K562 (cell line): ENCODE data around the gene CROCC2. TPM values are rescaled to one million over a fixed set of nuclear protein-coding genes. Genes with fewer than 3 reads are reported as not detected.

ENCODE experiments used
- ATAC-seq: fragments of 200-7000 bp; cut with Tn5 transposase; 3 replicates; pipeline ENCODE4 v1.9.1; 2020; ENCODE audit warnings: moderate library complexity
- BruUV-seq: library from RNA; stranded (reverse); fragments of 400-500 nt; replicated peaks from 2 replicates; lab custom pipeline; 2021; lab: Mats Ljungman, UMichigan
- CTCF ChIA-PET: fragments of 300-600 bp; formaldehyde crosslinking; extraction: SDS; loops from one replicate; lab custom pipeline; 2021; ENCODE audit warnings: low intra/inter-chr PET ratio; lab: Yijun Ruan, JAX
- POLR2A ChIA-PET: fragments of 300-600, 350-650 bp; sonication (Branson Sonifier 250); formaldehyde crosslinking; extraction: SDS; loops from one replicate; lab custom pipeline; 2021; ENCODE audit warnings: antibody characterized with exemption, inconsistent platforms; lab: Yijun Ruan, JAX
- DNase-seq, 4 experiments: peaks; one replicate each; pipeline versions ENCODE4 v3.0.0 to v3.0.0-alpha.2; 2011 to 2018; ENCODE audit warnings: low spot score in 3 of 4, mixed read lengths in 3 of 4; ENCODE audit errors: extremely low read depth in 1 of 4
- FAIRE-seq: peaks from 2 replicates; lab custom pipeline; 2011; peaks lifted over from hg19 to GRCh38; lab: Jason Lieb, UNC
- H2AFZ ChIP-seq: 2 replicates; pipeline ENCODE4 v1.6.0; 2011; ENCODE audit warnings: low read depth, low read length, control low read depth, inconsistent platforms
- H3K27ac ChIP-seq: fragments of 200-600 bp; 3 replicates; pipeline ENCODE4 v1.8.0; 2011; ENCODE audit warnings: low read depth, mild to moderate bottlenecking, control low read depth, inconsistent platforms, low read length, moderate library complexity, mixed read lengths; ENCODE audit errors: extremely low read depth
- H3K27me3 ChIP-seq, 2 experiments: fragments of 300-600 bp in 1 of 2; 2 replicates in 1 of 2; 3 replicates in 1 of 2; pipeline versions ENCODE4 v1.6.0 to v1.8.0; 2011; ENCODE audit warnings: inconsistent platforms in 2 of 2, low read length in 2 of 2, mild to moderate bottlenecking in 1 of 2, mixed read lengths in 1 of 2, moderate library complexity in 1 of 2; ENCODE audit not compliant: control insufficient read depth in 2 of 2, insufficient read depth in 2 of 2
- H3K36me3 ChIP-seq: fragments of 300-600 bp; 3 replicates; pipeline ENCODE4 v1.8.0; 2011; ENCODE audit warnings: mild to moderate bottlenecking, low read length, inconsistent platforms; ENCODE audit not compliant: control insufficient read depth, insufficient read depth
- H3K4me1 ChIP-seq, 2 experiments: fragments of 200-600 bp in 1 of 2; replicated peaks in 1 of 2; 2 replicates in 1 of 2; 3 replicates in 1 of 2; pipeline versions ENCODE4 v1.5.1 to v1.8.0; 2011; ENCODE audit warnings: inconsistent platforms in 2 of 2, low read length in 2 of 2, mild to moderate bottlenecking in 1 of 2, mixed read lengths in 1 of 2, moderate library complexity in 1 of 2; ENCODE audit not compliant: control insufficient read depth in 2 of 2, insufficient read depth in 2 of 2
- H3K4me2 ChIP-seq: 2 replicates; pipeline ENCODE4 v1.6.1; 2011; ENCODE audit warnings: low read length, control low read depth, inconsistent platforms, mixed read lengths; ENCODE audit not compliant: insufficient read depth
- H3K4me3 ChIP-seq: fragments of 200-600 bp; sonication (generic), shearing (Covaris generic); 2 replicates; pipeline ENCODE4 v1.5.1; 2016; ENCODE audit warnings: control low read depth, inconsistent platforms
- H3K79me2 ChIP-seq: fragments of 200-600 bp; 3 replicates; pipeline ENCODE4 v1.8.0; 2011; ENCODE audit warnings: low read length, inconsistent platforms; ENCODE audit not compliant: control insufficient read depth, insufficient read depth
- H3K9ac ChIP-seq, 2 experiments: 2 replicates each; pipeline versions ENCODE4 v1.6.0 to v1.6.1; 2011; ENCODE audit warnings: low read depth in 2 of 2, low read length in 2 of 2, control low read depth in 1 of 2, inconsistent platforms in 1 of 2, mild to moderate bottlenecking in 1 of 2, mixed read lengths in 1 of 2; ENCODE audit not compliant: insufficient read depth in 1 of 2
- H3K9me1 ChIP-seq: one replicate; pipeline ENCODE4 v1.6.0; 2011; ENCODE audit warnings: inconsistent platforms, mild to moderate bottlenecking, low read length, moderate library complexity; ENCODE audit not compliant: control insufficient read depth, insufficient read depth
- H3K9me3 ChIP-seq: replicated peaks from 2 replicates; pipeline ENCODE4 v1.5.1; 2011; ENCODE audit warnings: low read depth, low read length, inconsistent platforms; ENCODE audit not compliant: control insufficient read depth, insufficient read depth
- H4K20me1 ChIP-seq: replicated peaks from 2 replicates; pipeline ENCODE4 v1.6.1; 2011; ENCODE audit warnings: low read length, inconsistent platforms, mixed read lengths; ENCODE audit not compliant: control insufficient read depth, insufficient read depth
- CTCF ChIP-seq, 3 experiments: IDR thresholded peaks in 2 of 3; conservative IDR thresholded peaks in 1 of 3; 2 replicates each; pipeline ENCODE4 v1.5.1; 2011 to 2012; ENCODE audit warnings: low read length in 3 of 3, mild to moderate bottlenecking in 3 of 3, control low read depth in 2 of 3, improper control_type of control experiment in 1 of 3, inconsistent platforms in 1 of 3, low read depth in 1 of 3, mixed read lengths in 1 of 3, moderate library complexity in 1 of 3; ENCODE audit not compliant: insufficient read depth in 2 of 3
- RAD21 ChIP-seq, 2 experiments: fragments of 250-450 bp in 1 of 2; fragments of 450-650 bp in 1 of 2; sonication (Bioruptor Pico) in 1 of 2; formaldehyde crosslinking in 1 of 2; IDR thresholded peaks in 1 of 2; conservative IDR thresholded peaks in 1 of 2; 2 replicates each; pipeline versions ENCODE4 v1.4.0 to v1.8.0; 2020 to 2022; ENCODE audit warnings: mild to moderate bottlenecking in 2 of 2, moderate library complexity in 1 of 2
- RBM25 ChIP-seq: fragments of 200-400 bp; formaldehyde crosslinking; IDR thresholded peaks from 2 replicates; pipeline ENCODE4 v1.6.1; 2018; ENCODE audit warnings: low read length, low read depth, moderate library complexity; ENCODE audit not compliant: severe bottlenecking
- SMC3 ChIP-seq: conservative IDR thresholded peaks from 2 replicates; pipeline ENCODE4 v1.6.1; 2011; ENCODE audit warnings: low read depth, low read length, improper control_type of control experiment; ENCODE audit not compliant: insufficient read depth
- TAF15 ChIP-seq: fragments of 200-400 bp; formaldehyde crosslinking; IDR thresholded peaks from 2 replicates; pipeline ENCODE4 v1.6.1; 2017; ENCODE audit warnings: mild to moderate bottlenecking, low read depth, low read length, moderate library complexity
- TEAD4 ChIP-seq, 2 experiments: sonication (generic) in 1 of 2; formaldehyde crosslinking in 1 of 2; IDR thresholded peaks; 2 replicates each; pipeline versions ENCODE4 v1.6.1 to v1.8.0; 2012 to 2022; ENCODE audit warnings: borderline replicate concordance in 1 of 2, inconsistent platforms in 1 of 2, low read length in 1 of 2, mild to moderate bottlenecking in 1 of 2, missing genetic modification reagents in 1 of 2
- ZKSCAN1 ChIP-seq: fragments of 150-350 bp; IDR thresholded peaks from 2 replicates; pipeline ENCODE4 v1.6.1; 2016; ENCODE audit warnings: low read depth, low read length
- ZNF766 ChIP-seq: fragments of 200-800 bp; sonication (Bioruptor generic); conservative IDR thresholded peaks from 2 replicates; pipeline ENCODE4 v1.6.1; 2016; ENCODE audit warnings: missing genetic modification characterization, missing compliant biosample characterization
- WGBS: fragments of 100-300 bp; shearing (Covaris generic); methylation state at CpG from one replicate; pipeline ENCODE4 v1.1.6; 2016; ENCODE audit warnings: low coverage, mixed read lengths; ENCODE audit not compliant: insufficient coverage; ENCODE audit errors: missing lambda C conversion rate; 5-methylcytosine and 5-hydroxymethylcytosine counted together
- in situ Hi-C: fragments of 300-500 bp; cut with MboI; formaldehyde crosslinking; loops from 4 replicates; pipeline ENCODE4 v1.15.0; 2018; ENCODE audit warnings: inconsistent platforms, mixed read lengths
- intact Hi-C: fragments of 100-400 bp; cut with micrococcal nuclease; formaldehyde crosslinking; loops from 2 replicates; pipeline ENCODE4 v1.14.2; 2022
- polyA plus RNA-seq, 8 experiments: library from polyadenylated mRNA; depleted of rRNA in 4 of 8; stranded (reverse) in 5 of 8; unstranded in 3 of 8; fragments of >200 nt; fragmentation: Nextera tagmentation in 2 of 8; fragmentation: Illumina TruSeq in 1 of 8; extraction: Ambion mirVana in 2 of 8; extraction: Trizol in 1 of 8; gene quantifications; 2 replicates each; pipeline versions ENCODE4 v1.2.1 to v1.2.3, GENCODE V29; 2011 to 2014; ENCODE audit warnings: inconsistent platforms in 1 of 8, missing spikeins in 1 of 8
- total RNA-seq, 7 experiments: library from RNA; depleted of rRNA in 6 of 7; stranded (reverse); fragments of >200 nt in 6 of 7; fragmentation: Illumina TruSeq in 2 of 7; extraction: Trizol in 2 of 7; gene quantifications; 2 replicates each; pipeline versions ENCODE4 v1.2.1 to v1.2.3, GENCODE V29; 2011 to 2021; ENCODE audit warnings: low replicate concordance in 1 of 7

Gene CROCC2
- total and polyA plus RNA-seq, 9 of the 15 experiments (the other 6 are each of a cell fraction or from before 2014, with no cell fraction given), result not detected

DNA sequence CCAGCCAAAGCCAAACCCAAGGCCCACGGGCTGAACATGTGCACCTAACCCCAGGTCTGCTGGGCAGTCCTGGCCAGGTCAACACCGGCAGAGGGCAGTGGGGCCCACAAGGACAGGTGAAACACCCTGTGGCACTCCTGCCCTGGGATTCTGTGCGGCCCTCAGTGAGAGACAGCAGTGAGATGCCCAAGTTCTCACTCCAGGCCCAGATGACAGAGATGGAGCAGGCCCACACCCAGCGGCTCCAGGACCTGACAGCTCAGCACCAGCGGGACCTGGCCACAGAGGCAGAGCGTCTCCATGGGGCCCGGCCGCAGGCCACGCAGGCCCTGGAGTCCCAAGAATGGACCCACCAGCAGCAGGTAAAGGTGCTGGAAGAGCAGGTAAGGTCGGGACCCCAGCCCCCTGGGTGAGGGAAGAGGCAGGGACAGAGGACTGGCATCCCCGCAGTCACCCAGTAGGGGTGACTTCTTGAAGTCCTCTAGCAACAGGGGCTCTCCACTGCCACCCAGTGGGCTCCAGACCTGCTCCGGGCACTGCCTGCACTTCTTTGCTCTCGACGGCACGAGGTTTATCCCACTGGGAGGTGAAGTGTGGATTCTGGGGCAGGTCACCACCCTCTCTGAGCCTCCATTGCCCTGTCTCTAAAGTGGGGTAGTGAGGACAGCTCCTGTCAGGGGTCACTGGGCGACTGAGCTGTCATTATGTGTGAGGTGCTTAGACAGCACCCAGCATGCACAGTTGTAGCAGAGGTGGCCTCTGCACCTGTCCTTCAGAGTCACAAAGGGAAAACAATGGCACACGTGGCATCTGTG is 83.5 kb downstream of the CROCC2 start:
- H3K27me3 ChIP-seq, result peaks cover 0 to 47% of the 10 kb centered on the region in 2 experiments; a peak in 2 of 5 replicates
- DNase-seq, result peak; percentile 34 to 40 (median 36)
- POLR2A ChIA-PET, result no interaction called here

More for the DNA sequence above, 83.5 kb downstream of the CROCC2 start:
- ATAC-seq (peak; percentile 84), FAIRE-seq (no peak)
- Histone ChIP-seq H3K79me2 (no peaks in the 10 kb centered on the region), H3K4me3 (no peak overlapping the region), H3K9me3 (no peaks in the 10 kb centered on the region), H4K20me1 (peaks cover 7% of the 10 kb centered on the region; the same call in 1 of the 2 replicates), H3K9me1 (no peaks in the 10 kb centered on the region), H3K4me2 (no peak overlapping the region), H3K27ac (no peak overlapping the region), H3K36me3 (no peaks in the 10 kb centered on the region), H3K4me1 (peaks cover 0 to 7% of the 10 kb centered on the region in 2 experiments; a peak in 2 of 5 replicates), H2AFZ (no peak overlapping the region), H3K9ac (no peak overlapping the region)
- no TSS peak for BruUV-seq
- TF ChIP-seq ZNF766 (CRISPR knock-in tag) (no peak), RAD21 (CRISPR knock-in tag; conservative IDR thresholded peaks at IDR 0.05 in 1 of 2, IDR thresholded peaks at IDR 0.05 in 1 of 2) (peak in 1 of 2 experiments; percentile 19; a peak in 1 of 4 replicates), SMC3 (0 out of 2 replicates have a peak, but pooled peaks have one; percentile 21), RBM25 (no peak), ZKSCAN1 (0 out of 2 replicates have a peak, but pooled peaks have one; percentile 33), TEAD4 (IDR thresholded peaks at IDR 0.05; ENCODE audit: low read length) (no peak), TEAD4 (CRISPR knock-in tag; IDR thresholded peaks at IDR 0.05; ENCODE audit: borderline replicate concordance) (no peak), TAF15 (no peak), CTCF (IDR thresholded peaks at IDR 0.05 in 2 of 3, conservative IDR thresholded peaks at IDR 0.05 in 1 of 3; ENCODE audit: insufficient read depth in 2 of 3, low read depth in 1 of 3, low read length in 3 of 3) (peak; percentile 51 to 81 (median 53))
- in situ Hi-C loops, result no loop called here
- intact Hi-C loops, result no loop called here
- WGBS, result 9% methylated on average over 13 of the region's 17 CpGs
- CTCF ChIA-PET, result no interaction called here
